HepG2 (cell line): Measurements from ENCODE around the gene SLC5A6. TPM values are rescaled to one million over a fixed set of nuclear protein-coding genes. Genes with fewer than 3 reads are reported as not detected.

Source experiments
- ATAC-seq: fragments of 200-7000 bp; cut with Tn5 transposase; 3 replicates; pipeline ENCODE4 v1.9.1; 2020; ENCODE audit warnings: mild to moderate bottlenecking, moderate library complexity
- BruUV-seq: library from RNA; stranded (reverse); fragments of 400-500 nt; replicated peaks from 2 replicates; lab custom pipeline; 2021; lab: Mats Ljungman, UMichigan
- CTCF ChIA-PET: fragments of 300-600 bp; formaldehyde crosslinking; extraction: SDS; loops from one replicate; lab custom pipeline; 2021; ENCODE audit warnings: low total read pairs, inconsistent platforms, low intra/inter-chr PET ratio; lab: Yijun Ruan, JAX
- POLR2A ChIA-PET: fragments of 350-600 bp; sonication (Branson Sonifier 250); formaldehyde crosslinking; loops from one replicate; lab custom pipeline; 2020; ENCODE audit warnings: antibody characterized with exemption, inconsistent platforms; lab: Yijun Ruan, JAX
- DNase-seq: peaks from one replicate; pipeline ENCODE4 v3.0.0-alpha.2; 2015; ENCODE audit warnings: low spot score
- FAIRE-seq: peaks from 3 replicates; lab custom pipeline; 2011; peaks lifted over from hg19 to GRCh38; lab: Jason Lieb, UNC
- H2AFZ ChIP-seq: one replicate; pipeline ENCODE4 v1.6.1; 2011; ENCODE audit warnings: low read length, inconsistent platforms
- H3K27ac ChIP-seq: fragments of 300-600 bp; 3 replicates; pipeline ENCODE4 v1.8.0; 2011; ENCODE audit warnings: mixed run types, mild to moderate bottlenecking, mixed read lengths, low read length, inconsistent platforms; ENCODE audit not compliant: insufficient read depth; ENCODE audit errors: extremely low read length
- H3K27me3 ChIP-seq, 2 experiments: fragments of 200-600 bp in 1 of 2; 2 replicates in 1 of 2; 3 replicates in 1 of 2; pipeline versions ENCODE4 v1.6.0 to v1.8.0; 2011; ENCODE audit warnings: low read length in 2 of 2, mild to moderate bottlenecking in 2 of 2, moderate library complexity in 2 of 2, inconsistent platforms in 1 of 2; ENCODE audit not compliant: insufficient read depth in 2 of 2, control insufficient read depth in 1 of 2
- H3K36me3 ChIP-seq, 2 experiments: fragments of 200-600 bp in 1 of 2; replicated peaks in 1 of 2; 2 replicates in 1 of 2; 3 replicates in 1 of 2; pipeline versions ENCODE4 v1.5.1 to v1.8.0; 2011; ENCODE audit warnings: low read length in 2 of 2, inconsistent platforms in 1 of 2; ENCODE audit not compliant: insufficient read depth in 2 of 2, control insufficient read depth in 1 of 2
- H3K4me1 ChIP-seq: 2 replicates; pipeline ENCODE4 v1.5.1; 2012; ENCODE audit warnings: low read length, inconsistent platforms; ENCODE audit not compliant: insufficient read depth
- H3K4me2 ChIP-seq: 2 replicates; pipeline ENCODE4 v1.6.0; 2011; ENCODE audit warnings: low read depth, low read length, inconsistent platforms
- H3K4me3 ChIP-seq, 3 experiments: fragments of 200-600 bp in 1 of 3; sonication (generic), shearing (Covaris generic) in 1 of 3; replicated peaks in 1 of 3; 2 replicates each; pipeline ENCODE4 v1.5.1; 2011 to 2016; ENCODE audit warnings: low read length in 3 of 3, inconsistent platforms in 2 of 3, low read depth in 2 of 3, mild to moderate bottlenecking in 2 of 3, control low read depth in 1 of 3, mixed read lengths in 1 of 3; ENCODE audit not compliant: insufficient read depth in 1 of 3
- H3K79me2 ChIP-seq: one replicate; pipeline ENCODE4 v1.6.1; 2011; ENCODE audit warnings: low read length, inconsistent platforms; ENCODE audit not compliant: insufficient read depth
- H3K9ac ChIP-seq: 2 replicates; pipeline ENCODE4 v1.6.0; 2011; ENCODE audit warnings: mild to moderate bottlenecking, low read depth, low read length, inconsistent platforms; ENCODE audit not compliant: insufficient read depth
- H3K9me3 ChIP-seq: 2 replicates; pipeline ENCODE4 v1.5.1; 2012; ENCODE audit warnings: mild to moderate bottlenecking, low read length
- H4K20me1 ChIP-seq: 2 replicates; pipeline ENCODE4 v1.6.0; 2011; ENCODE audit warnings: inconsistent platforms, mild to moderate bottlenecking, low read length, moderate library complexity; ENCODE audit not compliant: insufficient read depth
- POLR2A ChIP-seq, 2 experiments: IDR thresholded peaks; 2 replicates each; pipeline ENCODE4 v1.6.1; 2011; ENCODE audit warnings: low read depth in 2 of 2, low read length in 2 of 2, mild to moderate bottlenecking in 1 of 2, moderate library complexity in 1 of 2; ENCODE audit not compliant: insufficient read depth in 1 of 2
- STAG1 ChIP-seq: sonication (generic); formaldehyde crosslinking; IDR thresholded peaks from 2 replicates; pipeline ENCODE4 v1.4.0; 2020; ENCODE audit warnings: missing genetic modification reagents
- ZNF251 ChIP-seq: sonication (generic); formaldehyde crosslinking; IDR thresholded peaks from 2 replicates; pipeline ENCODE4 v1.9.0; 2021; ENCODE audit warnings: mild to moderate bottlenecking, missing genetic modification reagents
- ZNF782 ChIP-seq: sonication (generic); formaldehyde crosslinking; IDR thresholded peaks from 2 replicates; pipeline ENCODE4 v1.4.0; 2020; ENCODE audit warnings: missing genetic modification reagents, mild to moderate bottlenecking, borderline replicate concordance
- WGBS: methylation state at CpG from one replicate; pipeline ENCODE4 v1.1.6; 2017; ENCODE audit warnings: low lambda C conversion rate; 5-methylcytosine and 5-hydroxymethylcytosine counted together
- in situ Hi-C: cut with HindIII; loops from 2 replicates; pipeline ENCODE4 v1.10.0; 2017; ENCODE audit warnings: low pct_unique_long_range_greater_than_20kb; ENCODE audit not compliant: extremely low pct_ligation_motif_present
- intact Hi-C: fragments of 100-400 bp; cut with micrococcal nuclease; formaldehyde crosslinking; loops from one replicate; pipeline ENCODE4 v1.10.0; 2022; ENCODE audit not compliant: unreplicated experiment
- polyA plus RNA-seq, 8 experiments: library from polyadenylated mRNA; depleted of rRNA in 3 of 8; stranded (reverse) in 7 of 8; unstranded in 1 of 8; fragments of >200 nt; fragmentation: Illumina TruSeq in 4 of 8; extraction: Trizol in 4 of 8; gene quantifications; 2 replicates each; pipeline versions ENCODE4 v1.2.1 to v1.2.3, GENCODE V29; 2011 to 2016; ENCODE audit warnings: low read depth in 4 of 8, missing spikeins in 1 of 8, mixed read lengths in 1 of 8; ENCODE audit not compliant: insufficient read depth in 1 of 8
- total RNA-seq, 5 experiments: library from RNA; depleted of rRNA; stranded (reverse); fragments of >200 nt; fragmentation: Illumina TruSeq; extraction: Trizol; gene quantifications; 2 replicates each; pipeline ENCODE4 v1.2.3, GENCODE V29; 2016; ENCODE audit warnings: low read depth in 1 of 5
- TF ChIP-seq, protein P1 (sequence below): sonication (generic); formaldehyde crosslinking; IDR thresholded peaks from 2 replicates; pipeline ENCODE4 v1.4.0; 2020; ENCODE audit warnings: mild to moderate bottlenecking, missing genetic modification reagents
- TF ChIP-seq, protein P2 (sequence below): sonication (generic); formaldehyde crosslinking; IDR thresholded peaks from 2 replicates; pipeline ENCODE4 v1.5.0; 2020; ENCODE audit warnings: mild to moderate bottlenecking, missing genetic modification reagents, moderate library complexity
- TF ChIP-seq, protein P3 (sequence below): sonication (generic); formaldehyde crosslinking; IDR thresholded peaks from 2 replicates; pipeline ENCODE4 v1.4.0; 2020; ENCODE audit warnings: mild to moderate bottlenecking, missing genetic modification reagents

The SLC5A6 gene
- total and polyA plus RNA-seq, 2 of the 13 experiments (the other 11 are each of a cell fraction or from before 2014, with no cell fraction given), result 135 to 417 TPM

DNA sequence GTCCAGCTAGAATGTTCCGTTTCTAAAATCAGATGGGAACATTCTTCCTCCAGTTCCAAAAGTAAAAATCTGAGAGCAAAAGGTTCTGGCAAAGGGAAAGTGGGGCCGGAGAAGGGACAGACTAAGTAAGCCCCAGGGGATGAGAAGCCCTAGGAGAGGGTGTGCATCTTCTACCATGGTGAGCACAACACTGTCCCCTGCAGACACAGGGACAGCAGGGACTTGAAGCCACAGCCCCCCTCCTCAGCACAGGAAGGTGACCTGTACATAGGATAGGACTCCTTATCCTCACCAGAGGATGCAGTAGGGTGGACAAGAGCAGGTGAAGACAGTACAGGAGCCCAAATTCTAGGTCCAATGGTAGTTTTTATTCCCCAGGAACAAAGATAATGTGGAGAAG, 12.8 kb downstream of the SLC5A6 start:
- no TSS peak for BruUV-seq
- FAIRE-seq (no peak), DNase-seq (no peak), ATAC-seq (peak; percentile 20)
- no peaks in the 10 kb centered on the region for H3K27me3 ChIP-seq
- peak overlapping the region; percentile 1 for H3K27ac ChIP-seq
- in situ Hi-C loops, result loop anchor here (5.0 kb wide), 1 partner anchor 102 kb away; no protein-coding TSS in a partner anchor
- CTCF ChIA-PET, result no interaction called here
- intact Hi-C loops, result no loop called here
- 98% methylated on average over 2 of the region's 2 CpGs for WGBS
- POLR2A ChIA-PET, result interaction anchor here (1.0 to 1.3 kb wide), 3 partner anchors 85 to 106 kb away, joined by 3 read pairs; no protein-coding TSS in a partner anchor
- peaks cover 11% of the 10 kb centered on the region for H3K4me1 ChIP-seq
- H3K4me2 ChIP-seq, result no peak overlapping the region
- peaks cover 30 to 40% of the 10 kb centered on the region in 2 experiments for H3K36me3 ChIP-seq
- H3K9me3 ChIP-seq, result no peaks in the 10 kb centered on the region
- H4K20me1 ChIP-seq, result no peaks in the 10 kb centered on the region
- H3K4me3 ChIP-seq, result no peak overlapping the region
- H3K79me2 ChIP-seq, result no peaks in the 10 kb centered on the region
- H2AFZ ChIP-seq, result no peak overlapping the region
- H3K9ac ChIP-seq, result no peak overlapping the region
- TF ChIP-seq POLR2A (IDR thresholded peaks at IDR 0.05; ENCODE audit: insufficient read depth in 1 of 2, low read depth in 2 of 2, low read length in 2 of 2), result peak in 1 of 2 experiments; percentile 41; a peak in 1 of 4 replicates
- TF ChIP-seq, protein P1, sequence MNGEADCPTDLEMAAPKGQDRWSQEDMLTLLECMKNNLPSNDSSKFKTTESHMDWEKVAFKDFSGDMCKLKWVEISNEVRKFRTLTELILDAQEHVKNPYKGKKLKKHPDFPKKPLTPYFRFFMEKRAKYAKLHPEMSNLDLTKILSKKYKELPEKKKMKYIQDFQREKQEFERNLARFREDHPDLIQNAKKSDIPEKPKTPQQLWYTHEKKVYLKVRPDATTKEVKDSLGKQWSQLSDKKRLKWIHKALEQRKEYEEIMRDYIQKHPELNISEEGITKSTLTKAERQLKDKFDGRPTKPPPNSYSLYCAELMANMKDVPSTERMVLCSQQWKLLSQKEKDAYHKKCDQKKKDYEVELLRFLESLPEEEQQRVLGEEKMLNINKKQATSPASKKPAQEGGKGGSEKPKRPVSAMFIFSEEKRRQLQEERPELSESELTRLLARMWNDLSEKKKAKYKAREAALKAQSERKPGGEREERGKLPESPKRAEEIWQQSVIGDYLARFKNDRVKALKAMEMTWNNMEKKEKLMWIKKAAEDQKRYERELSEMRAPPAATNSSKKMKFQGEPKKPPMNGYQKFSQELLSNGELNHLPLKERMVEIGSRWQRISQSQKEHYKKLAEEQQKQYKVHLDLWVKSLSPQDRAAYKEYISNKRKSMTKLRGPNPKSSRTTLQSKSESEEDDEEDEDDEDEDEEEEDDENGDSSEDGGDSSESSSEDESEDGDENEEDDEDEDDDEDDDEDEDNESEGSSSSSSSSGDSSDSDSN (CRISPR knock-in tag), result no peak
- TF ChIP-seq, protein P2, sequence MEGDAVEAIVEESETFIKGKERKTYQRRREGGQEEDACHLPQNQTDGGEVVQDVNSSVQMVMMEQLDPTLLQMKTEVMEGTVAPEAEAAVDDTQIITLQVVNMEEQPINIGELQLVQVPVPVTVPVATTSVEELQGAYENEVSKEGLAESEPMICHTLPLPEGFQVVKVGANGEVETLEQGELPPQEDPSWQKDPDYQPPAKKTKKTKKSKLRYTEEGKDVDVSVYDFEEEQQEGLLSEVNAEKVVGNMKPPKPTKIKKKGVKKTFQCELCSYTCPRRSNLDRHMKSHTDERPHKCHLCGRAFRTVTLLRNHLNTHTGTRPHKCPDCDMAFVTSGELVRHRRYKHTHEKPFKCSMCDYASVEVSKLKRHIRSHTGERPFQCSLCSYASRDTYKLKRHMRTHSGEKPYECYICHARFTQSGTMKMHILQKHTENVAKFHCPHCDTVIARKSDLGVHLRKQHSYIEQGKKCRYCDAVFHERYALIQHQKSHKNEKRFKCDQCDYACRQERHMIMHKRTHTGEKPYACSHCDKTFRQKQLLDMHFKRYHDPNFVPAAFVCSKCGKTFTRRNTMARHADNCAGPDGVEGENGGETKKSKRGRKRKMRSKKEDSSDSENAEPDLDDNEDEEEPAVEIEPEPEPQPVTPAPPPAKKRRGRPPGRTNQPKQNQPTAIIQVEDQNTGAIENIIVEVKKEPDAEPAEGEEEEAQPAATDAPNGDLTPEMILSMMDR, result 0 out of 2 replicates have a peak, but pooled peaks have one; percentile 6
- no peak for TF ChIP-seq STAG1 (CRISPR knock-in tag)
- TF ChIP-seq, protein P3, sequence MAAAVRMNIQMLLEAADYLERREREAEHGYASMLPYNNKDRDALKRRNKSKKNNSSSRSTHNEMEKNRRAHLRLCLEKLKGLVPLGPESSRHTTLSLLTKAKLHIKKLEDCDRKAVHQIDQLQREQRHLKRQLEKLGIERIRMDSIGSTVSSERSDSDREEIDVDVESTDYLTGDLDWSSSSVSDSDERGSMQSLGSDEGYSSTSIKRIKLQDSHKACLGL, result no peak
- TF ChIP-seq ZNF782 (CRISPR knock-in tag), result no peak
- TF ChIP-seq ZNF251, result no peak
